Gastrocnemius medialis (tissue), 4 donors: Measurements from ENCODE around the gene RMDN2. TPM values are rescaled to one million over a fixed set of nuclear protein-coding genes. Genes with fewer than 3 reads are reported as not detected.

Experiments
- ATAC-seq, 2 donors: fragments of 150-250 bp; one replicate each; pipeline ENCODE4 v1.9.1; 2016
- DNase-seq, 2 donors: peaks; one replicate each; pipeline ENCODE4 v3.0.0-alpha.2; 2019
- H3K27ac ChIP-seq, 4 donors: fragments of 200-600 bp; sonication (generic); 1 replicate in 1 of 4; 2 replicates in 3 of 4; pipeline ENCODE4 v1.5.1; 2016 to 2018; ENCODE audit warnings: mild to moderate bottlenecking in 2 of 4, moderate library complexity in 1 of 4
- H3K27me3 ChIP-seq, 3 donors: fragments of 200-600 bp; sonication (generic) in 2 of 3; 1 replicate in 1 of 3; 2 replicates in 2 of 3; pipeline versions ENCODE4 v1.5.1 to v1.6.0; 2016 to 2019; ENCODE audit warnings: mild to moderate bottlenecking in 1 of 3, moderate library complexity in 1 of 3
- H3K36me3 ChIP-seq, 2 donors: fragments of 200-600 bp; sonication (generic) in 1 of 2; one replicate each; pipeline ENCODE4 v1.5.1; 2017 to 2018
- H3K4me1 ChIP-seq, 2 donors: fragments of 200-600 bp; sonication (generic) in 1 of 2; one replicate each; pipeline ENCODE4 v1.5.1; 2016 to 2017; ENCODE audit warnings: mild to moderate bottlenecking in 2 of 2
- H3K4me3 ChIP-seq, 4 donors: fragments of 200-600 bp; sonication (generic) in 3 of 4; 1 replicate in 1 of 4; 2 replicates in 3 of 4; pipeline ENCODE4 v1.5.1; 2016 to 2019; ENCODE audit warnings: mild to moderate bottlenecking in 2 of 4
- H3K9me3 ChIP-seq, 3 donors: fragments of 200-600 bp; sonication (generic) in 2 of 3; 1 replicate in 1 of 3; 2 replicates in 2 of 3; pipeline ENCODE4 v1.5.1; 2016 to 2019
- POLR2A ChIP-seq, 2 donors: fragments of 450-650 bp; IDR thresholded peaks; one replicate each; pipeline ENCODE4 v1.6.1; 2017; ENCODE audit warnings: antibody characterized with exemption in 2 of 2, mild to moderate bottlenecking in 2 of 2, moderate library complexity in 2 of 2
- in situ Hi-C, 4 donors: fragments of 200-750 bp; cut with MboI; loops; one replicate each; pipeline versions ENCODE4 v1.15.0 to v1.8.0; 2017; ENCODE audit warnings: low sequenced_read_pairs in 4 of 4
- intact Hi-C: fragments of 100-400 bp; cut with DNase I; formaldehyde crosslinking; loops from one replicate; pipeline ENCODE4 v1.15.1; 2023; ENCODE audit warnings: low total_unique reads
- total RNA-seq, 4 donors: library from RNA; depleted of rRNA; stranded (reverse); fragments of >200 nt; gene quantifications; one replicate each; pipeline versions ENCODE4 v1.1.0 to v1.2.3, GENCODE V29; 2016
- TF ChIP-seq, protein P1 (sequence below), 5 experiments: fragments of 450-650 bp in 3 of 5; fragments of 200-600 bp in 2 of 5; sonication (generic) in 2 of 5; IDR thresholded peaks in 4 of 5; conservative IDR thresholded peaks in 1 of 5; 1 replicate in 4 of 5; 2 replicates in 1 of 5; pipeline ENCODE4 v1.5.1; 2016 to 2019; ENCODE audit warnings: antibody characterized with exemption in 5 of 5, mild to moderate bottlenecking in 3 of 5, moderate library complexity in 3 of 5

RMDN2 gene
- total RNA-seq = 1 to 10 TPM; 2.7 to 6.3 (median 3.3) TPM

DNA sequence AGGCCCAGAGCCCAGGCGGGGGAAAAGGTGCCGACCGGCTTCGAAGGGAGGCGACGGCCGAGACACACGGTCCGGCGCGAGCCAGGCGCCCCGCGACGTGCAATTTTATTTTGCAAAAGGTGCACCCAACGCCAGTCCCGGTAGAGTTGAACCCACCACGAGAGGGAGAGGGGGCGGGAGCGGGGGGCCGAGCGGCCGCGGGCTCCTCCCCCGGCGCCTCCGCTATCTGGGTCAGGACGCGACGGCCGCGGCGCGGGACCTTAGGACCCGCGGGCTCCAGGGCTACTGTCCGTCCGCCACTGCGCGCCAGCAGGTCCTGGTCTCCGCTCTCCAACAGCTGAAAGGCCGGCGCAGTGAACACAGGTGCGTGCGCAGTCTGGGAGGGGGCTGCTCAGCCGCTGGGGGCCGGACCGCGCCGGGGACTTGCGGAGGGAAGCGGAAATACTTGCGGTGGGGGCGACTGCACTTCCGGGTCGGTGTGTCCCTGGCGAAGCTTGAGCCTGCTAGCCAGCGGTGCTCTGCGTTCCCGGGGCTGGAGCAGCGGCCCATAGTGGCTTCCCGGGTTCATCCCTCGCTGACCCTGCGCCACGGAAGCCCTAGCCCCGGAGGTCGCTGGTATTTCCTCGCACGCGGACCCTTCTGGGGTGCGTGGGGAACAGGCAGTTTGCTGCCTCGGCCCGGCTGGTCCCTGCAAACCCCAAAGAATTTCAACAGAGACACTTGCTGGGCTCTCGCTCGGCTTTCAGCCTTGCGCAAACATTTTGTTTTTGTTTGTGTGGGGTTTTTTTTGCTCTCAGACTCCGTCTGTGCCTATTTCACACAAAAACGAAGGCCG, at the start of gene RMDN2:
RMDN2 (plus strand) TSS at position 225 of the 835 bp plus-strand sequence. CDS start 3,991 bp downstream, outside the sequence.
- ATAC-seq (peak; percentile 97), DNase-seq (peak; percentile 90 to 93)
- Histone ChIP-seq H3K27ac (peak within 1 kb of the TSS; percentile 88 to 96 (median 94)), H3K36me3 (no peaks in the 10 kb centered on the region), H3K27me3 (no peaks in the 10 kb centered on the region), H3K4me1 (peaks cover 0 to 11% of the 10 kb centered on the region in 2 donors), H3K4me3 (peak within 1 kb of the TSS; percentile 73 to 96 (median 86)), H3K9me3 (no peaks in the 10 kb centered on the region)
- TF ChIP-seq POLR2A (IDR thresholded peaks at IDR 0.05) = peak; percentile 68 to 80
- TF ChIP-seq, protein P1, sequence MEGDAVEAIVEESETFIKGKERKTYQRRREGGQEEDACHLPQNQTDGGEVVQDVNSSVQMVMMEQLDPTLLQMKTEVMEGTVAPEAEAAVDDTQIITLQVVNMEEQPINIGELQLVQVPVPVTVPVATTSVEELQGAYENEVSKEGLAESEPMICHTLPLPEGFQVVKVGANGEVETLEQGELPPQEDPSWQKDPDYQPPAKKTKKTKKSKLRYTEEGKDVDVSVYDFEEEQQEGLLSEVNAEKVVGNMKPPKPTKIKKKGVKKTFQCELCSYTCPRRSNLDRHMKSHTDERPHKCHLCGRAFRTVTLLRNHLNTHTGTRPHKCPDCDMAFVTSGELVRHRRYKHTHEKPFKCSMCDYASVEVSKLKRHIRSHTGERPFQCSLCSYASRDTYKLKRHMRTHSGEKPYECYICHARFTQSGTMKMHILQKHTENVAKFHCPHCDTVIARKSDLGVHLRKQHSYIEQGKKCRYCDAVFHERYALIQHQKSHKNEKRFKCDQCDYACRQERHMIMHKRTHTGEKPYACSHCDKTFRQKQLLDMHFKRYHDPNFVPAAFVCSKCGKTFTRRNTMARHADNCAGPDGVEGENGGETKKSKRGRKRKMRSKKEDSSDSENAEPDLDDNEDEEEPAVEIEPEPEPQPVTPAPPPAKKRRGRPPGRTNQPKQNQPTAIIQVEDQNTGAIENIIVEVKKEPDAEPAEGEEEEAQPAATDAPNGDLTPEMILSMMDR (IDR thresholded peaks at IDR 0.05 in 4 of 5, conservative IDR thresholded peaks at IDR 0.05 in 1 of 5) = no peak
- in situ Hi-C loops (no loop called here), intact Hi-C loops (loop anchor here (5.0 kb wide), 1 partner anchor 838 kb away; no protein-coding TSS in a partner anchor)

GRCh38 chr2:37875403-37875906, 49.6 kb upstream of the RMDN2 start:
- Histone ChIP-seq H3K4me3 (no peak overlapping the region), H3K4me1 (peaks cover 0 to 7% of the 10 kb centered on the region in 2 donors), H3K9me3 (no peaks in the 10 kb centered on the region), H3K27me3 (no peaks in the 10 kb centered on the region), H3K36me3 (no peaks in the 10 kb centered on the region), H3K27ac (peak overlapping the region in 3 of 4 donors; percentile 15 to 33 (median 19))
- in situ Hi-C loops (loop anchor here in 2 of 4 donors (5.0 to 25.0 kb wide), 2 partner anchors 483 to 713 kb away; partner anchors contain the start of gene EIF2AK2 (in 2 of the 2)), intact Hi-C loops (loop anchor here (5.0 kb wide), 1 partner anchor 43 kb away; no protein-coding TSS in a partner anchor)
- DNase-seq = no peak
- TF ChIP-seq, protein P1 (IDR thresholded peaks at IDR 0.05 in 4 of 5, conservative IDR thresholded peaks at IDR 0.05 in 1 of 5) = no peak
- TF ChIP-seq POLR2A (IDR thresholded peaks at IDR 0.05) = no peak
- no peak for ATAC-seq

- intact Hi-C loops = loop anchor here (5.0 kb wide), 1 partner anchor 44 kb away; no protein-coding TSS in a partner anchor
- Histone ChIP-seq H3K4me3 (no peak overlapping the region), H3K27me3 (no peaks in the 10 kb centered on the region), H3K9me3 (no peaks in the 10 kb centered on the region), H3K36me3 (no peaks in the 10 kb centered on the region), H3K4me1 (peaks cover 0 to 7% of the 10 kb centered on the region in 2 donors), H3K27ac (no peak overlapping the region)
- in situ Hi-C loops = loop anchor here in 2 of 4 donors (5.0 to 25.0 kb wide), 2 partner anchors 484 to 714 kb away; partner anchors contain the start of gene EIF2AK2 (in 2 of the 2)
- TF ChIP-seq, protein P1 (IDR thresholded peaks at IDR 0.05 in 4 of 5, conservative IDR thresholded peaks at IDR 0.05 in 1 of 5) = no peak
- no peak for TF ChIP-seq POLR2A (IDR thresholded peaks at IDR 0.05)
- no peak for ATAC-seq
- no peak for DNase-seq
Observed at GRCh38 chr2:37876227-37876626, 48.9 kb upstream of the RMDN2 start.

- Histone ChIP-seq H3K9me3 (no peaks in the 10 kb centered on the region), H3K27ac (no peak overlapping the region), H3K4me3 (no peak overlapping the region), H3K27me3 (no peaks in the 10 kb centered on the region), H3K4me1 (peaks cover 0 to 6% of the 10 kb centered on the region in 2 donors), H3K36me3 (no peaks in the 10 kb centered on the region)
- DNase-seq (no peak), ATAC-seq (peak; percentile 77 to 95)
- intact Hi-C loops = loop anchor here (1.0 to 5.0 kb wide), 3 partner anchors 45 to 481 kb away; no protein-coding TSS in a partner anchor
- TF ChIP-seq POLR2A (IDR thresholded peaks at IDR 0.05) = no peak
- TF ChIP-seq, protein P1 (IDR thresholded peaks at IDR 0.05 in 4 of 5, conservative IDR thresholded peaks at IDR 0.05 in 1 of 5) = peak; percentile 67 to 83 (median 71)
- in situ Hi-C loops = loop anchor here in 2 of 4 donors (5.0 to 25.0 kb wide), 2 partner anchors 485 to 715 kb away; partner anchors contain the start of gene EIF2AK2 (in 2 of the 2)
Observed at GRCh38 chr2:37877457-37878315, 47.4 kb upstream of the RMDN2 start.
